OCI-M2 (cell line): ENCODE results near the gene APCDD1L.

Source experiments
- DNase-seq: peaks from one replicate; lab custom pipeline; 2025; ENCODE audit not compliant: unreplicated experiment; lab: John Stamatoyannopoulos, UW

Gene APCDD1L

DNA sequence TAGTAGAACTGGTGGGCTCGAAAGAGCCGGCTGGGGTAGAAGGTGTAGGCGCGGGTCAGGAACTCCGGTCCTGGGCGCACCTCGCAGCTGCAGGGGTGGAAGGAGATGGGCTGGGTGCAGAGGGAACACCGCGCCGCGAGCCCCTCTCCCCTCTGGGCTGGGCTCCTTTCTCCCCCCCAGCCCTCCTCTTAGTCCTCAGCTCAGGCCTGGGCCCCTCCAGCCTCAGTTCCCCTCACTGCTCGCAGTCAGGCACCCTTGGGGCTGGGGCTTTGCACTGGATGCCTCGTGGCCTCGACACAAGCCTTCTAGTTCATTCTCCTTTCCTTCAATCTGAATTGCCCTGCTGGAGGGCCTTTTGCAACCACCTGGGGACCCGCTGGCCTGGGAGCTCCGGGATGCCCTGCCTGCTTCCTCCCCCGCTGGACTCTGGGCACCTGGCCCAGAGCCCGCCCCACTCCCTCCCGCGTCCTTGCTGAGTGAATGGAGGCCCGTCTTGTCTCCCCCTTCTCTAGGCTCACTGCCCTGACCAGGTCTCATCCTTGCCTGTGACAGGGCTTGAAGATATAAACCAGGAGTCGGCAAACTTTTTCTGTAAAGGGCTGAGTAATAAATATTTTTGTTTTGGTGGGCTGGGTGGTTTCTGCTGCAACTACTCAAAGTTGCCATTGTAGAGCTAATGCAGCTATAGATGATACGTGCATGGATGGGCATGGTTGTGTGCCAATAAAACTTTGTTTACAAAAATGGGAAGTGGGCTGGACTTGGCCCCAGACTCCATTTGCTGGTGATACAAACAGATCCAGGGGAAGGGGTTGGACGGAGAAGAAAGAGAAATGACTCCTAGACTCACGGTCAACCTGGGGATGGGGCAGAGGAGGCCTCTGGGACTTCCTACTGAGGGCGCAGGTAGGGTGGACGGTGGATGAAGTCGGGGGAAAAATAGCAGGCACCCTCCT is 47.3 kb downstream of the APCDD1L start:
- no peak for DNase-seq

DNA sequence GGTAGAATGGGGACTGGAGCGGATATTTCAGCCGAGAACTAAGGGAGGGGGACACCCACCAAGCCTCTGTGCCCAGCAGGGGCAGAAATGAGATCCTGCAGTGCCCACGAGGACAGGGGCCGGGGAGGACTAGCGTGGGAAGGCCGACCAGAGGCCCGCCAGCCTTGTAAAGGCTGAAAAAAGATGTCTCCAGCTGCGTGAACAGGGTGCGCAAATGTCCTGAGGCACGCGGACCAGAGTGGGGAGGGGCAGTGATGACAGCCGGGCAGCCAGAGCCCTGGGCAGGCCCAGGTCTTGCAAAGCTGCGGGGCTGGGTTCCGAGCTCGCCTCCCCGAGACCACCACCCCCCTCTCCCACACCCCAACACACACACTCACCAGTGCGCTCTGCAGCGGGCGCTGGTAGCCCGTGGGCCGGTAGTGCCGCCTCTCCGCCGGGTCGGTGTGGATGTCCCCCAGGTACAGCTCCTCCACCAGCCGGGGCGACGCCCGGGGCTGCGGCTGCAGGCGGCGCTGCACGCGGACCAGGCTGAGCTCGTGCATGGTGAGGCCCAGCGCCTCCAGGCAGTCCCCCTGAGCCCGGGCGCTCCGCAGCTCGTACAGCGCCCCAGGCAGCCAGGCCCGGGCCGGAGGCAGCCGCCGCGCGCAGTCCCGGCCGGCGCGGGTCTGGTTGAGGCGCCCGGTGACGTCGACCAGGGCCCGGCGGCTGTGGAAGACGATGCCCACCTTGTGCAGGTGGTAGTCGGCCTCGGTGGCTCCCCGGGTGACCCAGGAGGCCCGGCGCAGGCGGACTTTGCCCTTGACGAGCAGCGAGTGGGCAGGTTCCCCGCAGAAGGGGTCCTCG is 48.2 kb downstream of the APCDD1L start:
- DNase-seq, result no peak

DNA sequence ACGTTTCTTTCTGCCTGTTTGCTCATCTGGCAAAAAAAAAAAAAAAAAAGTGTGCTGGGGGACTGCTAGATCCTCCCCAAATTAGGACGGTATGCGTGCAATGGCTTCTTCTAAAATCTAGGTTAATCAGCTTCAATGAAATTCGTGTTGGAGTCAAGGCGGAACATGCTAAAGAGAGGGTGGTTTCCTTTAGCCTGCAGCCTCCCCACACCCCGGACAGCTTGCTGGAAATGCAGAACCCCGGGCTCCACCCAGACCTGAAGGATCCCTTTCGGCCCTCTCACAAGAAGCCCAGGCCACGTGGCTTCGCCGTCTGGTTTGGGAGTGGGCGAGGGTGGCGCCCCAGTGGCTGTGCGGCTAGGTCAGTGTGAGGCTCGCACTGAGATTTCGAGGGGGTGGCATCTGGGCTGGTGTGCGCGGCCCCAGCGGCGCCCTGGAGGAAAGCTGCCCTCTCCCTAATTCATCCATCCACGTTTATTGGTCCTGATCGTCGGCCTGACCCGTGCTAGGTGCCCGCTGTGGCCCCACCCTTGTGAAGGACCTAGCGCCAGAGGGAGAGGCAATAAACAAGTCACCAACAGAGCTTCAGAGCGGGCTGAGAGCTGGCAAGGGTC is 49.0 kb downstream of the APCDD1L start:
- DNase-seq, result no peak

DNA sequence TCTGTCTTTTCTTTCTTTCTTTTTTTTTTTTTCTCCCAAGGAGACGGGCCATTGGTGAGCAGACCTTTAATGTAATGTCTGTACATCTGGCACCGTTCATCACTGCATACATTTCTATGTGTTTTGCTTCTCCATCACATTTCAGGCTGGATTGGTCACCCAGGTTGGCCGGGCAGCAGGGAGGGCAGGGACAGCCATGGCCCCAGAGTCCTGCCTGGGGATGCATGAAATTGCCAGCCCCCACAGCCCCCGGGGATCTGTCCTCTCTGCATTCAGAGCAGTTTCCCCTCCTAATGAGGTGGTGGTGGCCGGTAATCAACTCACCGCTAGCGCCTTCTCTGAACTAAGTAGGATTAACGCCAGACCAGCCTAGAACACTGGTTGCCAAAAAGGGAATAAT is 50.4 kb downstream of the APCDD1L start:
- no peak for DNase-seq

DNA sequence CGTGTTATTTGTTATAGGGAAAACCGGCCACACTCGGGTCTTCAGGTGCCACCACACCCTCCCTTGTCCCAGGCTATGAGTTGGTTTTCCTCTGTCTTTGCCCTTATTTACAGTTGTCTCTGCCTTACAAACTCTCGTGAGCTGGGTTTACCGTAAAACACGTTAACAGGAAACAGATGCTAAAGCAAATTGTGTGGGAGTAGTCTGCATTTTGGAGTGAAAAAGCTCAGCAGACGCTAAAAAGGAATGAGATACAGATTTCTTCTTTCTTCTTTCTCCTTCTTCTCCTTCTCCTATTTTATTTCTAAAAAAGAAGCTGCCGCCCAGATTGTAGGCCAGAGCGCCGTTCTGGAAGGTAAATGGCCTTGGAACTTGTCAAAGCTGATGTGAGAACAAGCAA is 51.9 kb downstream of the APCDD1L start:
- DNase-seq, result no peak

DNA sequence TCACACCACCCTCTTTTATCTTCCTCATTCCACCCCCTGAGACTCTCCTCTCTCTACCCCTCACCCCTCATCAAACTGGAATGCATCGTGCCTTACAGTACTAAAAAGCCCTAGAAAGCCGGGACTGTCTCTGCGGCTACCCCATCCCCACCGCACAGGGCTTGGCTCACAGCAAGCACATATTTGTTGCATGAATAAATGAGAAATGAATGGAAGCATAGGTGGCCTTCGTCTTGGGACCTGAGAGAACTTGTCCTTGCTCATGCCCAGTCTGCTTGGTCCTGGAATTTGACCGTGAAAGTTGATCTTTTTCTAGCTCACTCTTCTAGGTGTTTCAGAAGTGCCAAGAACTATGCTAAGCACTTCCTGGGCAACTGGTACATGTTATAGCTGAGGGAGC is 53.3 kb downstream of the APCDD1L start:
- no peak for DNase-seq

DNA sequence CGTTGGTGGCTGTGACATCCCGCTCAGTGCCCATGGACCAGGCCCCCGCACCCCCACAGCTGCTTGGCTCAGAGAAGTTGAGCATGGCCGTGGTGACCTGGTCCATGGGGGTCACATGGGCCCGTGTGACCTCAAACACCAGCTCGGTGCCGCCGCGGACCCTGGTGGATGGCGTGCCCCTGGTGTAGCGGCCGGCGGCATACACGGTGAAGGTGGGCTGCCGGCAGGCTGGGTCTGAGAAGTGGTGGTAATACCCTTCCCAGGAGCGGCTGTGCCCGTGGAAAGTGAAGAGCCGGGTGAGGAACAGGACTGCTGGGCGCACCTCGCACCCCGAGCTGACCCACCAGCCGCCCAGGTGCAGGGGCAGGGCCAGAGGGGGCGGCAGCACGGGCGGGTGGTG is 54.1 kb downstream of the APCDD1L start:
- no peak for DNase-seq

DNA sequence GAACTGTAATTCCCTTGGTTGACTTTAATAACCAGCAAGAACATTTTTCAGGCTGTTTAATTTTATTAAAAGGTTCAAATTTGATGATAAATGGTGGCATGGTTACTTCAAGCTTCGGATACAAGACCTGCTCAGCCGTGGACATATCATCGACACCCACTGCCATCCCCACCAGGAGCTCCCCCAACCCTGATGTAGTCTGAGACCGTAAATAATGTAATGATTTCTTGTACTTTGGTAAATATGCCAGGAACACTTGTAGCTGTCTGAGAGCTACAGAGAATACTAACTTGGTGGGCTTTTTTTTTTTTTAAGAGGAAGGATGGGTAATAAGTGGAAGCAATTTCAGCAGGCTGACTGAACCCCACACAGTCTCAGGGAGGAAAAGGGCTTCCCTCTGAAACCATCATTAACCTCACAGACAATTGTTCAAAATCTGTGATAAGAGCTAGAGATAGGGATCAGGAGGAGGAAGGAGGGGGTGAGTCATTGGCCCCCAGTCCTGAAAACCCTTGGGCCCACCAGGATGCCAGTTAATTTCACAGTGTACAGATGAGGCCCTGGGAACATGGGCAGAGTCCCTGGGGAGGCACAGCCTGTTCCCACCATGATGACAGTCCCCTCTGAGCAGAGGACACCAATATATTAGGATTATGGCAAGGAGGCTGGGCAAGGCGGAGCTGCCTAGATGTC is 56.0 kb downstream of the APCDD1L start:
- no peak for DNase-seq

DNA sequence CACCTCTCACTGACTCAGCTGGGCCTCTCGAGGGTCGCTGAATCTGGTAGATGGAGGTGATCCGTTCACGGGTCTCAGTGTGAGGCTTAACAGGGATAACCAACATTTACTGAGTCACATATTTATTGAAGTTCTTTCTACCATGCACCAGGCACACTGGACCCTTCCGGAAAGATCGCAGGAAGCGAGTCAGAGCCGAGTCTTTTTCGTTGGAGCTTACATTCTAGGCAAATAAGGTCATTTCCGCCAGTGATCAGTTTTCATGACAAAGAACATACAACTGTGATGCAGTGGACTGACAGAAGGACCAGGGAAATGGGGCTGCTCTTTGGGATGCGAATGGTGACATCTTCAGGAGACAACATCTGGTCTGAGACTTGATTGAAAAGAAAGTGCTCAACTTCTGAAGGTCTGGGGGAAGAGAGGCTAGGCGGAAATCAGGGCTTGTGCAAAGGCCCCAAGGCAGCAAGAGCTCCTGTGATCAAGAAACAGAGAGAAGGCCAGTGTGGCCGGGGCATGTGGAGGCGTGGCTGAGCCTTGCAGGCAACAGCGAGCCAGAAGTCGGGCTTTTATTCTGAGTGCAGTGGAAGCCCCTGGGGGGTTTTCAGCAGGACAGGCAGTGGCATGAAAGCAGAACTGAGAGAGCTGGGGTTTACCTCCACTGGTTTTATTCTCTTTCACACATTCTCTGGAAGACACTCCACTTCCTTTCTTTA is 56.7 kb downstream of the APCDD1L start:
- DNase-seq, result no peak

DNA sequence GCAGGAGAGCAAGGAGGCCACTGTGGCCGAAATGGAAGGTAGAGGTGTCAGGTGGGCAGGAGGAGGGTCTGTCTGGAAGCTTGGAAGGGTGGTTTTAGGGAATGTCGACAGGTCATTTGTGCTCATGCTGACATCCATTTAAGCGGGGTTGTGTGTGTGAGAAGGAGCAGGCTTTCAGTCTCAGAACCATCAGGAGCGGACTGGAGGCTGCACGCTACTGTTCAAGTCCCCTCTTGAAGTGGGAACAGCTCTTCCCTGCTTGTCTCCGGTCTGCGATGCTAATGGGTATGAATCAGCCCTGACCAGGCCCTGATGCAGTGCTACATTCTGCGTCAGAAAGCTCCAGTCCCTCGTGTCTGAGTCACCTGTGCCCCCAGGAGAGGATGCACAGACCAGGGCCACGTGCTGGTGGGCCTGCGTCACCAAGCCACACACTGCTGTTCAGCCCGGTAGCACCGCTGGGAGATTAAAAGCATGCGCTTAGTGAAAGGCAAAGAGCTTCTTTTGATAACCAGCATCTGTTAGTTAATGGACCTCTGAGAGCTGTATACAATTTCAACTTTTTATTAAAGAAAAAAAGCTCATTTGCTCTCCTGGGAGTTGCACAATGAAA is 58.0 kb downstream of the APCDD1L start:
- DNase-seq, result no peak

DNA sequence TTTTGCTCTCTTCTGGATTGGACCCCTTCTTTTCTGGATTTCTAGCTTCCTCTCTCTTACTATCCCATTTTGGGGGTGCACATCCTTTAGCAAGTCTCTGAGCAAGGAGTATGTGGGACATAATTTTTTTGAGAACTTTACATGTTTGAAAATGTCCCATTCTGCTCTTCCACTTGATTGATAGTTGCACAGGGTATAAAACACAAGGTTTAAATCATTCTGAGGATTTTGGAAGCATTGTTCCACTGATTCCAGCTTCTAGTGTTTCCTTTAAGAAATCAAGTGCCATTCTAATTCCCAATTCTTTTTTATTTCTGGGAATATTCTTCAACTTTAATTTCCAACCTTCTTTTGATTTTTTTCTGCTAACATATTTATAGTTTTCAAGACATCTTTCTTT is 60.7 kb downstream of the APCDD1L start:
- no peak for DNase-seq

DNA sequence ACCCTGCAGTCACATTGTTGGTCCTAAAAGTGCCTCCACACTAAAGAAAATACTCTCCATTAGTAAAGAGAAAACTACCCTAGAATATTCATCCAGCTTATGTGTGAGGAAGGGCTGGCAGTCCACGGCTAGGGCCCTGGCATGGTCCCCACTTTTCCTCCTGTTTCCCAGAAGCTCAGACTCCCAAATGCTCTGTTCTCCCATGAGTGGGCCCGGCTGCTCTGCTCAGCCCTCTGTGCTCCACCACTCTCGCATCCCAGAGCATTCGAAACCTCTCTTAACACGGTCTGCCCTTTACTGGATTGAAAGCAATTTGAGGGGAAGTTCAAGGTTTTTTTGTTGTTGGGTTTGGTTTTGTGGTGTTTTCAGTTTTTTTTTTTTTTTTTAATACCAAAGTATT is 61.8 kb downstream of the APCDD1L start:
- no peak for DNase-seq

DNA sequence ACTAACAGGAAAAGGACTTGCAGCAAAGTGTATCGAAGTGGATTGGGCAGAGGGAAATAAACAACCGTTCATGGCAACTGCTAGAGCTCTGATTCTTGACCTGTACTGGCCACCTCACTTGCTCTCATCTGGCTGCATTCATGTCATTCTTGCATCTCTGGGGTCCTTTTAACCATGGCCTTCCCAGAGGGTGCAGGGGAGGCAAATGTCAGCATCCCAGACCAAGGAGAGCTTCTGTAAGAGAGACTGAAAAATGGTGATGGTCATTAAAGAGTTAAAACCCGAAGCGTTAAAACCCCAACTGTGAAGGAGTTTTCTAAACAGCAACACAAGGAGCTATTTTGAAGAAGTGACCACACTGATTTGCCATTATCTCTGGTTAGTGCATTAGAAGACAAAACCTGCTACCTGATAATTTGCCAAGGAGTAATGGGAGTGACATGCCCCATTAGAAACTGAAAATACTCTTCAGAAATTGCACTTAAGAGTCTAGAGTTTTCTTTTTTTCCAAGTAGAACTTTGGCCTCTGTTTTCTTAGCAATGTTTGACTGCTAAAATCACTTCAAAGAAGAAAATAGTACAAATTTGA is 62.4 kb downstream of the APCDD1L start:
- no peak for DNase-seq

DNA sequence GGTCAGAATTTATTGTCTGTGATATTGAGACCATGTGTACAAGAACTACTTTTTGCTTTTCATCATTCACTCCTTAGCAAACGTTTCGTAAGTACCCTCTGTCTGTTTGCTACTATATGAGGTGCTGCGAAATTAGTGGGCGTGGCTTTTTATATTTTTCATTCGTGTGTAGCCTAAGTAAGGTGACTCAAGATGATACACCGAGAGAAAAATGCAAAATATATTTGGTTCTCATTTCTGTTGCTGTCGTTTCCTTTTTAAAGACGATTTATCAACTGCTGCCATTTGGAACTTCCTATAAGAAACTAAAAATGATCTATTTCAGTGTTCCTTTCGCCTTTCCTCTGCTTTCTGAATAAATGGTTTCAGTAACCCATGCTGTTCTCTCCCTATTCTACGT is 64.9 kb downstream of the APCDD1L start:
- DNase-seq, result no peak

DNA sequence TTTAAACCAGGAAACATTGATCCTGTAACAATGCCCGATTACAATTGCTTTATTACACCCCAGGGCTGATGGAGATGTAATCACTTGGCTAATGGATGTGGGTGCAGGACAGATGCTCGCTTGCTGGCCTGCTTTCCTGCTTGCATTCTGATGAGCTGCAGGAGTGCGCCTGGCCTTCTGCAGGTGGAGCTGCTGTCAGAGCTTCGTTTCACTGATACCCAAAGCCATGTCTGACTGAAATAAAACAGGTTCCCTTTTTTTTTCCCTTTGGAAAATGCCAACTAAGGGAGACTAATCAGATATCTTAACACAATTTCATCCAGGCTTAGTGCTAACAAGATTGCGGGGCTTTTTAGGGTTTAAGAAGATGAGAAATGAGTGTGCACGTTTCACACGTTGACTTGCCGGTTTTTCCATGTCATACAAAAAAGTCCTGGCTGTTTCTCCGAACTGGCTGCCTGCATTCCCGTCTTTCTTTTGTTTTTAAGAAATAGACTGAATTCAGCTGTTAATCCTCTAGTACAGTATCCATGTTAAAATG is 65.4 kb downstream of the APCDD1L start:
- no peak for DNase-seq

DNA sequence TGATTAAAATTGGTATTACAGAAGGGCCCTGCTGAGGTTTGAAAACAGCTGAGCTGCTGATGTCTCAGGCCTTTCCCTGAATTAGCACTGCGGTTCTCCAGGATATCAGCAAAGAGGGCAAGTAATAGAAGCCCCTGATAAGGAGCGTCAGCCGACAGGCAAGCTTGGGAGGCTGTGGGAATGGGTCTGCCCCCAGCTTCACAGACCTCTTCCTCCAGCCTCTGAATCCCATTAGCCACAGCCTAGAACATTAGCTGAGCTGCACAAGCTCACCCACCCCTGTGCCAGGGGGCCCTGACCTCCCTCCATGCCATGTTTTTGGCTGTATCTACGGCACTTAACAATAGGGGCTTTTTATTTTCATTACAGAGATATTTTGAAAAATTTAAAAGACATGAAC is 66.2 kb downstream of the APCDD1L start:
- DNase-seq, result no peak

DNA sequence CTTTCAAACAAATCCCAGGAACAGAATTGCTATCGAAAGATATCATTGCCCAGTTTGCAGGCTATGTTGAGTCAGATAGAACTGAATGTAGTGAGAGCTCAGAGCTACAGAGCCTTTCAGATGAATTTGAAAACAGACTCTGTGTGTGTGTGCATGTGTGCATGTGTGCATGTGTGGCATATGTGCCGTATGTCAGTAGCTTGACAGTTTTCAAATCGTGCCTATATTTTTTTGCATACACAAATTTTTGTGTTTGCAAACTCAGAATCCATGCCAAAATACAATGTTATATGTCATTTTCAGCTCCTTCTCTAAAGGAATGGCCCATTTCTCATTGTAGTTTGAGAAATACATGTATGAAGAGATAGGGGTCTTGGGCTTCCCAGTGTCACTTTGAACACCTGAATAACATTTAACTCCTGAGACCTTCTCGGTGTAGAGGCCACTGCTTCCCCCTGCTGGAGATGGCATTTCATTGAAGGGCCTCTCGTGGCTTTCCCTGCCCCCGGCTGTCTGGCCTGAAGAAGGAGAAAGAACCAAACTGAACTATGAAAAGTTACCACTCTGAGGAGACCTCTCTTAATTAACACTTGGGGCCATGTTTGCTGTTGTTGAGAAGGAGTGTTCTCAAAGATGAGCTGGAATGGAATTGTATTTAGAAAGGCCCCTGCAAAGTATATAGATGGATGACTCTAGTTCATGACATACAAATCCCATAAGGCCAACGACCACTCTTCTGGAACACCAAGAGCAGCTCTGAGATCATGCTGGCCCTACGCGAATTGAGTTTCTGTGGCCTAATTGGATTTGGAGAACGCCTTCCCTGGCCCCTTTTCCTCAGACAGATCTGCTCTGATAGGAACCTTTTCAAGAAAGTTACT is 67.4 kb downstream of the APCDD1L start:
- no peak for DNase-seq

DNA sequence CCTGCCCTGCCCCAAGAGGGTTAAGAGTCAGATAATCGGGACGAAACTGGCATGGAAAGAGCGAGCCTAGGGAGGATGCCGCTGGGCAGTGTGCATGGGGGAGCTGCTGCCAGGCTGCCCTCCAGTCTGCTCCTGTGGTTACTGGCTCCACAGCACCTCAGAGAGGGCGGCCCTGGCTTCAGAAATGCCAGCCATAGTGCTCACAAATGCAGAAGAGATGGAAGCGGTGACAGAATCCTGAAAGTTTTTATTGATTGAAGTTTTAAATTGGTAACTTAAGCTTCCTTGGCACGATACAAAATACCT is 68.3 kb downstream of the APCDD1L start:
- DNase-seq, result no peak
